H9 (cell line): ENCODE measurements around the gene TTC39B. TPM values are rescaled to one million over a fixed set of nuclear protein-coding genes. Genes with fewer than 3 reads are reported as not detected.

Experiments
- DNase-seq: peaks from one replicate; pipeline ENCODE4 v3.0.0-alpha.2; 2017
- H2AFZ ChIP-seq: one replicate; pipeline ENCODE4 v1.6.1; 2013; ENCODE audit warnings: mild to moderate bottlenecking, low read length, control low read depth, moderate library complexity
- H2AK5ac ChIP-seq: 2 replicates; pipeline ENCODE4 v1.6.1; 2013; ENCODE audit warnings: low read length, control low read depth, mixed read lengths; ENCODE audit not compliant: insufficient read length
- H2BK120ac ChIP-seq: one replicate; pipeline ENCODE4 v1.6.1; 2013; ENCODE audit warnings: low read depth, mild to moderate bottlenecking, low read length, control low read depth, inconsistent platforms; ENCODE audit not compliant: poor library complexity, severe bottlenecking
- H2BK12ac ChIP-seq: 2 replicates; pipeline ENCODE4 v1.6.1; 2013; ENCODE audit warnings: low read length, control low read depth, mixed read lengths, low read depth; ENCODE audit not compliant: insufficient read length
- H2BK15ac ChIP-seq: 2 replicates; pipeline ENCODE4 v1.6.1; 2013; ENCODE audit warnings: low read depth, low read length, control low read depth
- H2BK20ac ChIP-seq: one replicate; pipeline ENCODE4 v1.6.1; 2013; ENCODE audit warnings: low read depth, mild to moderate bottlenecking, low read length, control low read depth, inconsistent platforms; ENCODE audit not compliant: poor library complexity, severe bottlenecking
- H2BK5ac ChIP-seq: 2 replicates; pipeline ENCODE4 v1.6.1; 2013; ENCODE audit warnings: low read length, control low read depth, mixed read lengths; ENCODE audit not compliant: insufficient read length
- H3K14ac ChIP-seq: 2 replicates; pipeline ENCODE4 v1.6.1; 2013; ENCODE audit warnings: low read length, control low read depth; ENCODE audit not compliant: insufficient read depth
- H3K18ac ChIP-seq: 2 replicates; pipeline ENCODE4 v1.6.1; 2013; ENCODE audit warnings: low read depth, mild to moderate bottlenecking, mixed read lengths, low read length, control low read depth; ENCODE audit not compliant: insufficient read length
- H3K23ac ChIP-seq: 2 replicates; pipeline ENCODE4 v1.6.1; 2013; ENCODE audit warnings: low read length, control low read depth, mixed read lengths, low read depth; ENCODE audit not compliant: insufficient read length
- H3K23me2 ChIP-seq: 2 replicates; pipeline ENCODE4 v1.6.1; 2013; ENCODE audit warnings: low read depth, mild to moderate bottlenecking, mixed read lengths, low read length, control low read depth; ENCODE audit not compliant: insufficient read length, poor library complexity, severe bottlenecking
- H3K27ac ChIP-seq: 2 replicates; pipeline ENCODE4 v1.5.1; 2013; ENCODE audit warnings: low read length, control low read depth, mixed read lengths, low read depth; ENCODE audit not compliant: insufficient read length
- H3K27me3 ChIP-seq: 2 replicates; pipeline ENCODE4 v1.6.1; 2013; ENCODE audit warnings: low read length, control low read depth, inconsistent platforms; ENCODE audit not compliant: insufficient read depth
- H3K4ac ChIP-seq: 2 replicates; pipeline ENCODE4 v1.6.1; 2013; ENCODE audit warnings: low read depth, mild to moderate bottlenecking, control low read depth, inconsistent platforms, low read length, moderate library complexity
- H3K4me1 ChIP-seq: 2 replicates; pipeline ENCODE4 v1.6.1; 2013; ENCODE audit warnings: low read length, control low read depth, inconsistent platforms; ENCODE audit not compliant: insufficient read depth
- H3K4me2 ChIP-seq: 2 replicates; pipeline ENCODE4 v1.6.1; 2013; ENCODE audit warnings: low read length, control low read depth, mixed read lengths; ENCODE audit not compliant: insufficient read length, insufficient read depth
- H3K56ac ChIP-seq: 2 replicates; pipeline ENCODE4 v1.6.1; 2013; ENCODE audit warnings: low read depth, mild to moderate bottlenecking, mixed read lengths, low read length, control low read depth; ENCODE audit not compliant: insufficient read length
- H3K79me1 ChIP-seq: 2 replicates; pipeline ENCODE4 v1.6.1; 2013; ENCODE audit warnings: low read depth, mild to moderate bottlenecking, moderate library complexity, low read length, control low read depth, inconsistent platforms; ENCODE audit not compliant: insufficient read depth, poor library complexity, severe bottlenecking
- H3K79me2 ChIP-seq: 2 replicates; pipeline ENCODE4 v1.6.1; 2013; ENCODE audit warnings: low read length, control low read depth, inconsistent platforms; ENCODE audit not compliant: insufficient read depth
- H3K9ac ChIP-seq: 2 replicates; pipeline ENCODE4 v1.6.1; 2013; ENCODE audit warnings: low read length, control low read depth, mixed read lengths; ENCODE audit not compliant: insufficient read length; ENCODE audit errors: extremely low read depth
- H3K9me3 ChIP-seq: one replicate; pipeline ENCODE4 v1.6.1; 2013; ENCODE audit warnings: low read depth, low read length, inconsistent platforms; ENCODE audit not compliant: control insufficient read depth
- H3T11ph ChIP-seq: one replicate; pipeline ENCODE4 v1.6.1; 2013; ENCODE audit warnings: mild to moderate bottlenecking, low read length, control low read depth, inconsistent platforms
- H4K20me1 ChIP-seq: one replicate; pipeline ENCODE4 v1.6.1; 2013; ENCODE audit not compliant: control insufficient read depth, insufficient read length, insufficient read depth
- H4K5ac ChIP-seq: 2 replicates; pipeline ENCODE4 v1.6.1; 2013; ENCODE audit warnings: low read depth, mild to moderate bottlenecking, mixed read lengths, low read length, control low read depth; ENCODE audit not compliant: insufficient read length
- H4K8ac ChIP-seq: replicated peaks from 2 replicates; pipeline ENCODE4 v1.6.1; 2013; ENCODE audit warnings: low read length, control low read depth, mixed read lengths, low read depth; ENCODE audit not compliant: insufficient read length
- H4K91ac ChIP-seq: 2 replicates; pipeline ENCODE4 v1.6.1; 2013; ENCODE audit warnings: low read depth, mild to moderate bottlenecking, moderate library complexity, mixed read lengths, low read length, control low read depth; ENCODE audit not compliant: insufficient read length
- H3K27ac Mint-ChIP-seq, 3 experiments: 2 replicates in 2 of 3; 3 replicates in 1 of 3; pipeline ENCODE4 v1.8.0; 2020 to 2021; ENCODE audit warnings: mixed read lengths in 3 of 3, mild to moderate bottlenecking in 1 of 3, moderate library complexity in 1 of 3
- H3K27me3 Mint-ChIP-seq: 2 replicates; pipeline ENCODE4 v1.8.0; 2021; ENCODE audit warnings: low read depth, mild to moderate bottlenecking, moderate library complexity, mixed read lengths
- H3K36me3 Mint-ChIP-seq, 3 experiments: 2 replicates in 2 of 3; 3 replicates in 1 of 3; pipeline ENCODE4 v1.8.0; 2020 to 2021; ENCODE audit warnings: low read depth in 3 of 3, mixed read lengths in 3 of 3; ENCODE audit not compliant: insufficient read depth in 1 of 3
- H3K4me1 Mint-ChIP-seq, 2 experiments: 2 replicates each; pipeline ENCODE4 v1.8.0; 2020; ENCODE audit warnings: mixed read lengths in 2 of 2
- H3K4me3 Mint-ChIP-seq, 2 experiments: 2 replicates in 1 of 2; 3 replicates in 1 of 2; pipeline ENCODE4 v1.8.0; 2020 to 2021; ENCODE audit warnings: mild to moderate bottlenecking in 2 of 2, mixed read lengths in 2 of 2, moderate library complexity in 1 of 2
- H3K9me3 Mint-ChIP-seq, 2 experiments: 2 replicates in 1 of 2; 3 replicates in 1 of 2; pipeline ENCODE4 v1.8.0; 2020; ENCODE audit warnings: mild to moderate bottlenecking in 2 of 2, mixed read lengths in 2 of 2, moderate library complexity in 1 of 2
- CTCF ChIP-seq: fragments of 200-600 bp; sonication (generic); conservative IDR thresholded peaks from 3 replicates; pipeline ENCODE4 v1.8.0; 2021; ENCODE audit warnings: antibody characterized with exemption, mild to moderate bottlenecking
- WGBS: extraction: QIAGEN DNeasy Blood & Tissue Kit; methylation state at CpG from one replicate; pipeline ENCODE4 v1.1.7; 2013; ENCODE audit warnings: missing lambda C conversion rate, low lambda C conversion rate, mixed read lengths; ENCODE audit not compliant: insufficient read length; ENCODE audit errors: extremely low coverage; 5-methylcytosine and 5-hydroxymethylcytosine counted together
- total RNA-seq: library from RNA; stranded (reverse); gene quantifications from 2 replicates; pipeline ENCODE4 v1.2.1, GENCODE V29; 2021

Gene TTC39B
- total RNA-seq, 1 experiment from 2014 or later, result 8.2 TPM

- H3K9me3 Mint-ChIP-seq, result no peaks in the 10 kb centered on the region; a peak in 1 of 5 replicates
- Histone ChIP-seq H2BK15ac (no peak overlapping the region), H2AK5ac (no peak overlapping the region), H3K23ac (no peak overlapping the region), H4K5ac (no peak overlapping the region), H3K4ac (no peak overlapping the region), H3K27me3 (no peaks in the 10 kb centered on the region), H3K9me3 (no peaks in the 10 kb centered on the region), H3K4me1 (no peaks in the 10 kb centered on the region), H3K56ac (no peak overlapping the region), H3K23me2 (no peaks in the 10 kb centered on the region), H3K18ac (no peak overlapping the region), H4K91ac (no peak overlapping the region), H4K20me1 (no peaks in the 10 kb centered on the region), H3K79me2 (no peaks in the 10 kb centered on the region), H3T11ph (no peak overlapping the region), H2BK12ac (no peak overlapping the region), H2BK120ac (no peak overlapping the region), H3K4me2 (no peak overlapping the region), H3K79me1 (no peaks in the 10 kb centered on the region), H2BK5ac (no peak overlapping the region), H3K14ac (no peak overlapping the region), H3K27ac (no peak overlapping the region), H2AFZ (no peak overlapping the region), H4K8ac (no peak overlapping the region), H3K9ac (no peak overlapping the region), H2BK20ac (no peak overlapping the region)
- peaks cover 13 to 17% of the 10 kb centered on the region in 2 experiments for H3K4me1 Mint-ChIP-seq
- H3K27ac Mint-ChIP-seq, result peak overlapping the region in 1 of 3 experiments; percentile 28; a peak in 1 of 7 replicates
- no peak for DNase-seq
- TF ChIP-seq CTCF, result no peak
- H3K4me3 Mint-ChIP-seq, result no peak overlapping the region
- no CpG with 5 or more reads among the region's 4 CpGs for WGBS
- no peaks in the 10 kb centered on the region; a peak in 1 of 7 replicates for H3K36me3 Mint-ChIP-seq
- no peaks in the 10 kb centered on the region for H3K27me3 Mint-ChIP-seq
Measured at GRCh38 chr9:15144622-15145061, 162.4 kb downstream of the TTC39B start.
